Glutamatergic neuron (in vitro differentiated cells): ENCODE data around the gene LEKR1. TPM values are rescaled to one million over a fixed set of nuclear protein-coding genes. Genes with fewer than 3 reads are reported as not detected.
A peak's percentile ranks its signal among the peaks of the same experiment; 100 is the strongest.
"Not testable (repeated sequence)": the region's sequence is repeated elsewhere in the genome, so short reads cannot be mapped to it uniquely, and the experiment has no call there.

Source experiments
- DNase-seq: peaks from one replicate; pipeline ENCODE4 v3.0.0; 2022
- H3K27ac Mint-ChIP-seq: one replicate; pipeline ENCODE4 v1.8.0; 2020; ENCODE audit warnings: mild to moderate bottlenecking, mixed read lengths, inconsistent platforms; ENCODE audit not compliant: unreplicated experiment
- H3K27me3 Mint-ChIP-seq: one replicate; pipeline ENCODE4 v1.8.0; 2020; ENCODE audit warnings: mild to moderate bottlenecking, moderate library complexity, mixed read lengths, inconsistent platforms; ENCODE audit not compliant: unreplicated experiment
- H3K36me3 Mint-ChIP-seq: one replicate; pipeline ENCODE4 v1.8.0; 2020; ENCODE audit warnings: mild to moderate bottlenecking, mixed read lengths, inconsistent platforms; ENCODE audit not compliant: unreplicated experiment
- H3K4me1 Mint-ChIP-seq: one replicate; pipeline ENCODE4 v1.8.0; 2020; ENCODE audit warnings: mild to moderate bottlenecking, low read depth, mixed read lengths, inconsistent platforms; ENCODE audit not compliant: unreplicated experiment
- H3K4me3 Mint-ChIP-seq: one replicate; pipeline ENCODE4 v1.8.0; 2020; ENCODE audit warnings: mild to moderate bottlenecking, mixed read lengths, inconsistent platforms; ENCODE audit not compliant: unreplicated experiment
- H3K9me3 Mint-ChIP-seq: one replicate; pipeline ENCODE4 v1.8.0; 2020; ENCODE audit warnings: mild to moderate bottlenecking, moderate library complexity, mixed read lengths, inconsistent platforms; ENCODE audit not compliant: unreplicated experiment
- CTCF ChIP-seq: fragments of 200-600 bp; sonication (generic); IDR thresholded peaks from one replicate; pipeline ENCODE4 v1.5.0; 2021; ENCODE audit not compliant: partially characterized antibody, unreplicated experiment
- total RNA-seq: library from RNA; stranded (reverse); fragmentation: NEBNext Ultra II Directional; extraction: Animal tissue kit (Norgen Biotek cat#: 25700); gene quantifications from one replicate; pipeline ENCODE4 v1.2.1, GENCODE V29; 2021; ENCODE audit not compliant: unreplicated experiment

Gene LEKR1
- total RNA-seq, 1 donor from 2014 or later, result 0.56 TPM

- Mint-ChIP-seq H3K27ac (peak overlapping the region; percentile 22), H3K36me3 (no peaks in the 10 kb centered on the region), H3K4me3 (peak overlapping the region; percentile 89), H3K9me3 (peaks cover 1% of the 10 kb centered on the region), H3K4me1 (peaks cover 2% of the 10 kb centered on the region), H3K27me3 (peaks cover 10% of the 10 kb centered on the region)
- TF ChIP-seq CTCF, result no peak
- DNase-seq, result no peak
These were observed 8.4 kb upstream of the LEKR1 start for GRCh38 chr3:156817646-156818272.

- peaks cover 10% of the 10 kb centered on the region for H3K27me3 Mint-ChIP-seq
- TF ChIP-seq CTCF, result no peak
- H3K9me3 Mint-ChIP-seq, result peaks cover 1% of the 10 kb centered on the region
- peak overlapping the region; percentile 8 for H3K4me3 Mint-ChIP-seq
- no peak overlapping the region for H3K27ac Mint-ChIP-seq
- H3K4me1 Mint-ChIP-seq, result peaks cover 2% of the 10 kb centered on the region
- no peaks in the 10 kb centered on the region for H3K36me3 Mint-ChIP-seq
- DNase-seq, result no peak
These were observed 7.9 kb upstream of the LEKR1 start for GRCh38 chr3:156818273-156818651.

GRCh38 chr3:156818890-156819289 lies 7.3 kb upstream of the LEKR1 start:
- H3K27me3 Mint-ChIP-seq, result peaks cover 10% of the 10 kb centered on the region
- H3K36me3 Mint-ChIP-seq, result no peaks in the 10 kb centered on the region
- peaks cover 1% of the 10 kb centered on the region for H3K9me3 Mint-ChIP-seq

GRCh38 chr3:156819842-156820691 lies 6.1 kb upstream of the LEKR1 start:
- H3K9me3 Mint-ChIP-seq, result peaks cover 1% of the 10 kb centered on the region
- H3K27me3 Mint-ChIP-seq, result peaks cover 10% of the 10 kb centered on the region
- H3K4me1 Mint-ChIP-seq, result peaks cover 2% of the 10 kb centered on the region
- no peak overlapping the region for H3K27ac Mint-ChIP-seq
- H3K4me3 Mint-ChIP-seq, result no peak overlapping the region
- no peak for DNase-seq
- no peaks in the 10 kb centered on the region for H3K36me3 Mint-ChIP-seq
- no peak for TF ChIP-seq CTCF

More at GRCh38 chr3:156818890-156819289, 7.3 kb upstream of the LEKR1 start:
- no peak for TF ChIP-seq CTCF
- Mint-ChIP-seq H3K4me1 (peaks cover 2% of the 10 kb centered on the region), H3K27ac (no peak overlapping the region), H3K4me3 (no peak overlapping the region)
- no peak for DNase-seq

GRCh38 chr3:156820692-156821080 lies 5.5 kb upstream of the LEKR1 start:
- no peak for DNase-seq
- Mint-ChIP-seq H3K27ac (no peak overlapping the region), H3K4me3 (no peak overlapping the region), H3K36me3 (no peaks in the 10 kb centered on the region), H3K4me1 (peaks cover 2% of the 10 kb centered on the region), H3K9me3 (peaks cover 2% of the 10 kb centered on the region), H3K27me3 (peaks cover 7% of the 10 kb centered on the region)
- TF ChIP-seq CTCF, result no peak

GRCh38 chr3:156822626-156823260 lies 3.4 kb upstream of the LEKR1 start:
- H3K36me3 Mint-ChIP-seq, H3K27me3 Mint-ChIP-seq, H3K27ac Mint-ChIP-seq, H3K4me3 Mint-ChIP-seq, DNase-seq, H3K4me1 Mint-ChIP-seq, H3K9me3 Mint-ChIP-seq: not testable (repeated sequence)
